HS-5 (cell line): Measurements from ENCODE around the gene FLNA.
"Not testable (repeated sequence)": the region's sequence is repeated elsewhere in the genome, so short reads cannot be mapped to it uniquely, and the experiment has no call there.

Experiments
- DNase-seq: peaks from one replicate; pipeline ENCODE4 v3.0.0-alpha.2; 2012; ENCODE audit warnings: low read depth

Gene FLNA

GRCh38 chrX:154358011-154358410, 16.4 kb downstream of the FLNA start:
- DNase-seq: no peak

GRCh38 chrX:154357205-154357604, 17.2 kb downstream of the FLNA start:
- no peak for DNase-seq

- no peak for DNase-seq
Observed at GRCh38 chrX:154356596-154356995, 17.8 kb downstream of the FLNA start.

- no peak for DNase-seq
Observed at GRCh38 chrX:154355776-154356140, 18.7 kb downstream of the FLNA start.

GRCh38 chrX:154355094-154355775, 19.2 kb downstream of the FLNA start:
- no peak for DNase-seq

- DNase-seq: no peak
Observed at GRCh38 chrX:154354516-154354915, 19.9 kb downstream of the FLNA start.

- DNase-seq: no peak
Observed at GRCh38 chrX:154354013-154354412, 20.4 kb downstream of the FLNA start.

GRCh38 chrX:154353172-154353843, 21.1 kb downstream of the FLNA start:
- no peak for DNase-seq

- DNase-seq: no peak
Observed at GRCh38 chrX:154352466-154352865, 22.0 kb downstream of the FLNA start.

- DNase-seq: no peak
Observed at GRCh38 chrX:154352012-154352401, 22.4 kb downstream of the FLNA start.

- DNase-seq: no peak
Observed at GRCh38 chrX:154351183-154352011, 23.0 kb downstream of the FLNA start.

GRCh38 chrX:154350429-154351182, 23.8 kb downstream of the FLNA start:
- no peak for DNase-seq

GRCh38 chrX:154349979-154350378, 24.5 kb downstream of the FLNA start:
- DNase-seq: no peak

- DNase-seq: no peak
Observed at GRCh38 chrX:154349359-154349935, 25.0 kb downstream of the FLNA start.

- DNase-seq: no peak
Observed at GRCh38 chrX:154348646-154349358, 25.6 kb downstream of the FLNA start.

- DNase-seq: no peak
Observed at GRCh38 chrX:154348114-154348531, 26.3 kb downstream of the FLNA start.

GRCh38 chrX:154343620-154344019, 30.8 kb downstream of the FLNA start:
- not testable (repeated sequence) for DNase-seq

GRCh38 chrX:154343063-154343462, 31.4 kb downstream of the FLNA start:
- DNase-seq: not testable (repeated sequence)

- DNase-seq: not testable (repeated sequence)
Observed at GRCh38 chrX:154341399-154342298, 32.8 kb downstream of the FLNA start.

- no peak for DNase-seq
Observed at GRCh38 chrX:154334496-154334895, 39.9 kb downstream of the FLNA start.
